ENCODE results near the gene CHMP3.
"Not testable (repeated sequence)": the region's sequence is repeated elsewhere in the genome, so short reads cannot be mapped to it uniquely, and the experiment has no call there.

The CHMP3 gene

GRCh38 chr2:86548913-86549396 lies 14.3 kb downstream of the CHMP3 start:
- not testable (repeated sequence) for DNase-seq

DNA sequence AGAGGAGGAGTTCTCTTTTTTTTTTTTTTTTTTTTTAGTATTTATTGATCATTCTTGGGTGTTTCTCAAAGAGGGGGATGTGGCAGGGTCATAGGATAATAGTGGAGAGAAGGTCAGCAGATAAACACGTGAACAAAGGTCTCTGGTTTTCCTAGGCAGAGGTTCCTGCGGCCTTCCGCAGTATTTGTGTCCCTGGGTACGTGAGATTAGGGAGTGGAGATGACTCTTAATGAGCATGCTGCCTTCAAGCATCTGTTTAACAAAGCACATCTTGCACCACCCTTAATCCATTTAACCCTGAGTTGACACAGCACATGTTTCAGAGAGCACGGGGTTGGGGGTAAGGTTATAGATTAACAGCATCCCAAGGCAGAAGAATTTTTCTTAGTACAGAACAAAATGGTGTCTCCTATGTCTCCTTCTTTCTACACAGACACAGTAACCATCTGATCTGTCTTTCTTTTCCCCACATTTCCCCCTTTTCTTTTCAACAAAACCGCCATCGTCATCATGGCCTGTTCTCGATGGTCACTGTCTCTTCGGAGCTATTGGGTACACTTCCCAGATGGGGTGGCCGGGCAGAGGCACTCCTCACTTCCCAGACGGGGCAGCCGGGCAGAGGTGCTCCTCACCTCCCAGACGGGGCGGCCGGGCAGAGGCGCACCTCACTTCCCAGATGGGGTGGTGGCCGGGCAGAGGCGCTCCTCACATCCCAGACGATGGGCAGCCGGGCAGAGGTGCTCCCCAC lies 14.9 kb downstream of the CHMP3 start:
- DNase-seq: not testable (repeated sequence)

DNA sequence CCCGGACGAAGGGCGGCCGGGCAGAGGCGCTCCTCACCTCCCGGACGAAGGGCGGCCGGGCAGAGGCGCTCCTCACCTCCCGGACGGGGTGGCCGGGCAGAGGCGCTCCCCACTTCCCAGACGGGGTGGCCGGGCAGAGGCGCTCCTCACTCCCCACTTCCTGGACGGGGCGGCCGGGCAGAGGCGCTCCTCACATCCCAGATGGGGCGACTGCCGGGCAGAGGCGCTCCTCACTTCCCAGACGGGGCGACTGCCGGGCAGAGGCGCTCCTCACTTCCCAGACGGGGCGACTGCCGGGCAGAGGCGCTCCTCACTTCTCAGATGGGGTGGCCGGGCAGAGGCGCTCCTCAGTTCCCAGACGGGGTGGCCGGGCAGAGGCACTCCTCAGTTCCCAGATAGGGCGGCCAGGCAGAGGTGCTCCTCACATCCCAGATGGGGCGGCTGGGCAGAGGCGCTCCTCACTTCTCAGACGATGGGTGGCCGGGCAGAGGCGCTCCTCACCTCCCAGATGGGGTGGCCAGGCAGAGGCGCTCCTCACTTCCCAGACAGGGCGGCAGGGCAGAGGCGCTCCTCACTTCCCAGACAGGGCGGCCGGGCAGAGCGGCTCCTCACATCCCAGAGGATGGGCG lies 17.8 kb downstream of the CHMP3 start:
- DNase-seq: not testable (repeated sequence)

DNA sequence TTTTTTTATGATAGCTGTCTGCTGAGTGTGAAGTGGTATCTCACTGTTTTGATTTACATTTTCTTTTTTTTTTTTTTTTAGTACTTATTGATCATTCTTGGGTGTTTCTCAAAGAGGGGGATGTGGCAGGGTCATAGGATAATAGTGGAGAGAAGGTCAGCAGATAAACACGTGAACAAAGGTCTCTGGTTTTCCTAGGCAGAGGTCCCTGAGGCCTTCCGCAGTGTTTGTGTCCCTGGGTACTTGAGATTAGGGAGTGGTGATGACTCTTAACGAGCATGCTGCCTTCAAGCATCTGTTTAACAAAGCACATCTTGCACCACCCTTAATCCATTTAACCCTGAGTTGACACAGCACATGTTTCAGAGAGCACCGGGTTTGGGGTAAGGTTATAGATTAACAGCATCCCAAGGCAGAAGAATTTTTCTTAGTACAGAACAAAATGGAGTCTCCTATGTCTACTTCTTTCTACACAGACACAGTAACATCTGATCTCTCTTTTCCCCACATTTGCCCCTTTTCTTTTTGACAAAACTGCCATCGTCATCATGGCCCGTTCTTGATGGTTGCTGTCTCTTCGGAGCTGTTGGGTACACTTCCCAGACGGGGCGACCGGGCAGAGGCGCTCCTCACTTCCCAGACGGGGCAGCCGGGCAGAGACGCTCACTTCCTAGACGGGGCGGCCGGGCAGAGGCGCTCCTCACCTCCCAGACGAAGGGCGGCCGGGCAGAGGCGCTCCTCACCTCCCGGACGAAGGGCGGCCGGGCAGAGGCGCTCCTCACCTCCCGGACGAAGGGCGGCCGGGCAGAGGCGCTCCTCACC lies 18.8 kb downstream of the CHMP3 start:
- not testable (repeated sequence) for DNase-seq

DNA sequence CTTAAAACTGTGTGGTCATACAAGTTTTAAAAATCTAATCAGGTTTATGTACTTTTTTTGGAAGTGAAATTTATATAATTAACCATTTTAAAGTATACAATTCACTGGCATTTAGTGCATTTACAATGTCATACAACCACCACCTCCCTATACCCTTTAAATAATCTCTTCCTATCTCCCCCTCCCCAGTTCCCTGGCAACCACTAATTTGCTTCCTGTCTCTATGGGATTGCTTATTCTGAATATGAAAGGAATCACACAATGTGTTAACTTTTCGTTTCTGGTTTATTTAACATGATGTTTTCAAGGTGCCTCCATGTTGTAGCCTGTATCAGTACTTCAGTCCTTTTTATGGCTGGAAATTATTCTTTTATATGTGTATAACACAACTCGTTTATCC lies 19.4 kb downstream of the CHMP3 start:
- DNase-seq: no peak

GRCh38 chr2:86543335-86543734 lies 19.9 kb downstream of the CHMP3 start:
- DNase-seq: no peak

GRCh38 chr2:86542814-86543213 lies 20.4 kb downstream of the CHMP3 start:
- DNase-seq: no peak

DNA sequence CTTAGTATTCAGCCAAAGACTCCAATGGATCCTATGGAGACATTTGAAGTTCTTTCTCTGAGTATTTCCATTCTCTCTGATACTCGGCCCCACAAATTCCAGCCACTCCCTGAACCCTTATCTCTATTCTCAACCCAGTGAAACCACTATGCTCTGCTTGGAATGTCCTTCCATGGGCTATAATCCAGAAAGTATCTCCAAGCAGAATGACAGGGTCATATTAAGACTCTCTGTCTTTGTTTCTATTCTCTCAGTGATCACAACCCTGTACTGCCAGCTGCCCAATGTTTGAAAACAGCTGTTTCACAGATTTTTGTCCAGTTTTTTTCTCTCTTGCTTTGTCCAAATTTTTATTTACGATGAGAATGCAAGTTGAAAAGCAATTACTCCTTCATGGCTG lies 21.9 kb downstream of the CHMP3 start:
- DNase-seq: no peak

DNA sequence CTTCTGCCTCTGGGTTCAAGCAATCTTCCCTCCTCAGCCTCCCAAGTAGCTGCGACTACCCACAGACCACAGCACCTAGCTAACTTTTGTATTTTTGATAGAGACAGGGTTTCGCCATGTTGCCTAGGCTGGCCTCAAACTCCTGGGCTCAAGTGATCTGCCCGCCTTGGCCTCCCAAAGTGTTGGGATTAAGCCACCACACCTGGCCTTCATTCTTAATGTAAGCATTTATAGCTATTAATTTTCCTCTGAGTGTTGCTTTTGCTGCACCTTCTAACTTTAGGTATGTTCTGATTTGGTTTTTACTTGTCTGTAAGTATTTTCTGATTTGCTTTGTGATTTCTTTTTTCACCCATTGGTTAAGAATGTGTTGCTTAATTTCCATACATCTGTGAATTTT lies 29.7 kb downstream of the CHMP3 start:
- DNase-seq: no peak

DNA sequence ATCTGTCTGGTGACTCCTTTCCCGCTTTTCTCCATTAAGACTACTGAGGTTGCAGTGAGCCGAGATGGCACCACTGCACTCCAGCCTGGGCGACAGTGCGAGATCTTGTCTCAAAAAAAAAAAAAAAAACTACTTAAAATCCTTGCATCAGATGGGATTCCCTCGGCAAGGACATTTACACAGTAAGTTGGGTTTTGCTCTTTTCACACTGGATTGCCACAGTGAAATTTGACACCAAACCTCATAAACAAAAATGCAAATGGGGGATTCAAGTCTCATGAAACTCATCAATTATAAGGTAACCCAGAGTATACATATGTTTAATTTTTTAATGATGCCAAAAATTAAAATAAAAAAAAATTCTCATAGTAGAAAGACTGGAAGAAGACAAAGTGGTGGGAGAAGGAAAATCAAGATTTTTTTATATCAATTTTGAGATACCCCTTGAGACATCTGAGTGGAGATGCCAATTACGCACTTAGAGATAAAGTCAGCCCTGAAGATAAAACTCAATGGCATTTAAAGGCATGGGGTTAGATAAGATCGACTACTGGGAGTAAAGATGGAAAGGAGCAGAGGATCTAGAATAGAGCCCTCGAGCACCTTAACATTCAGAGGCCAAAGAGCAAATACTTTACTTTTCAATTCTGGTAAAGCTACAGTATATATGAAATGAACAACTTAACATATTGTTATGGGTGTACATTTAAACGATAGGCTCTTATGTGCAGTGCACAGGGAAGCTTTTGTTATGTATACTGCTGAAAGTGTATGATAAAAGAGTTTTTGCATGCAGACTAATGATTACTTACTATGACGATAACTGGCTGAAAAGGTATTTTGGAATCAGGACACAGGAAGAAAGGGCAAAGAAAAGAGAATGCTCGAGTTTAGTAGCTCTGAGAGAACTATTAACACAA lies 37.6 kb downstream of the CHMP3 start:
- no peak for DNase-seq

- no peak for DNase-seq
Measured at GRCh38 chr2:86523491-86523890, 39.8 kb downstream of the CHMP3 start.

DNA sequence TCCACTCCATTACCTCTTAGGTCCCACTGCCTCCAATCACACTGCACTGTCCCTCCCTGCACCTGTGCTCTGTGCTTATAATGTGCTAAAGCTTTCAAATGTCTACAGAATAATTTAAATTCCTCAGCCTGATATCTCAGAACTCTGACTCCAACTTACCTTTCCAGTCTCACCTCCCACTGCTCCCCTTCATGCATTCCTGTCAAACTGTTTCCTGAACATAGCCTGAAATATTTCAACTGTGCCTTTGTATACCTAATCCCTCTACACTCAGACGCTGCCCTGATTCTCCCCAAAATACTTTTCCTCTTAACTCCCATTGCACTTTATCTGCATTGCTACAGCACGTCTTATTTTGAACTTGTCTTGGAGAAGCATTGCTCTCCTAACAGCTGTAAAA lies 40.5 kb downstream of the CHMP3 start:
- no peak for DNase-seq

GRCh38 chr2:86521922-86522321 lies 41.3 kb downstream of the CHMP3 start:
- no peak for DNase-seq

GRCh38 chr2:86520153-86520552 lies 43.1 kb downstream of the CHMP3 start:
- peak; percentile 1 for DNase-seq

- DNase-seq: no peak
Measured at GRCh38 chr2:86519349-86519748, 43.9 kb downstream of the CHMP3 start.

- peak; percentile 1 for DNase-seq
Measured at GRCh38 chr2:86518481-86518880, 44.8 kb downstream of the CHMP3 start.

- DNase-seq: no peak
Measured at GRCh38 chr2:86513948-86514660, 49.1 kb downstream of the CHMP3 start.

DNA sequence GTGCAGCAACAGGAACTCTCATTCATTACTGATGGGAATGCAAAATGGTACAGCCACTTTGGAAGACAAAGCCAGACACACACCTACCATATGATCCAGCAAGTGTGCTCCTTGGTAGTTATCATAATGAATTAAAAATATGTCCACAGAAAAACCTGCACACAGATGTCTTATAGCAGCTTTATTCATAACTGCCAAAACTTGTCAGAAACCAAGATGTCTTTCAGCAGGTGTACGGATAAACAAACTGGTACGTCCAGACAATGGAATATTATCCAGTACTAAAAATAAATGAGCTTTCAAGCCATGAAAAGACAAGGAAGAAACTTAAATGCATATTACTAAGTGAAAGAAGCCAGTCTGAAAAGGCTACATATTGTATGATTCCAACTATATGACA lies 50.4 kb downstream of the CHMP3 start:
- no peak for DNase-seq

GRCh38 chr2:86512034-86512433 lies 51.2 kb downstream of the CHMP3 start:
- no peak for DNase-seq

GRCh38 chr2:86510436-86510933 lies 52.8 kb downstream of the CHMP3 start:
- DNase-seq: no peak

- no peak for DNase-seq
Measured at GRCh38 chr2:86507600-86507999, 55.6 kb downstream of the CHMP3 start.
